ENCODE data around the gene OSTN.
"Not testable (repeated sequence)": the region's sequence is repeated elsewhere in the genome, so short reads cannot be mapped to it uniquely, and the experiment has no call there.

Gene OSTN, protein sequence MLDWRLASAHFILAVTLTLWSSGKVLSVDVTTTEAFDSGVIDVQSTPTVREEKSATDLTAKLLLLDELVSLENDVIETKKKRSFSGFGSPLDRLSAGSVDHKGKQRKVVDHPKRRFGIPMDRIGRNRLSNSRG

DNA sequence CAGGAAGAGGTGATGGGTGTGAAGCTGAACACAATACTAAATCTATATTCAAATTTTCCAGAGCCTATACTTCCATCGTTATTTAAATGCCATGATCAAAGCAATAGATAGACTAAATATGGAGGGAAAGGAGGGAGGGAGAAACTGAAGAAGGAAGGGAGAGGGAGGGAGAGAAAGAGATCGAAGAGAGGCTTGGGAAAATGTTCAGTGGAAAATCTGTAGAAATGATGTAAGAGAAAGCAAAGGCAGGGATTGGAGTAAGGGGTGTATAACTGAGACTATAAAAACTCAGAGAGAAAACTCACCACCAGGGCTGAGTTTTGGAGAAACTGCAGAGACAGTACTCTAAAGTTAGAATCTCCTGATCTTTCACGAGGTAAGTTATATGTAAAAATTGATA lies at the start of gene OSTN:
Gene OSTN (plus strand): TSS at position 310 of the 400 bp plus-strand sequence. CDS start 13,292 bp downstream, outside the sequence.
- DNase-seq (ENCODE audit: low read depth) = no peak
- no peaks in the 10 kb centered on the region for H3K9me3 ChIP-seq (ENCODE audit: control insufficient read depth, low read length)
- no peak within 1 kb of the TSS for H3K9ac ChIP-seq (ENCODE audit: low read length)
- H3K36me3 ChIP-seq (ENCODE audit: control insufficient read depth, insufficient read depth, low read length, severe bottlenecking) = no peaks in the 10 kb centered on the region
- no peaks in the 10 kb centered on the region for H3K4me1 ChIP-seq (ENCODE audit: control insufficient read depth, insufficient read depth, low read length)
- H3K4me3 ChIP-seq (ENCODE audit: low read length) = no peak within 1 kb of the TSS
- no peaks in the 10 kb centered on the region for H3K27me3 ChIP-seq (replicated peaks; ENCODE audit: control insufficient read depth, insufficient read depth, low read length)

DNA sequence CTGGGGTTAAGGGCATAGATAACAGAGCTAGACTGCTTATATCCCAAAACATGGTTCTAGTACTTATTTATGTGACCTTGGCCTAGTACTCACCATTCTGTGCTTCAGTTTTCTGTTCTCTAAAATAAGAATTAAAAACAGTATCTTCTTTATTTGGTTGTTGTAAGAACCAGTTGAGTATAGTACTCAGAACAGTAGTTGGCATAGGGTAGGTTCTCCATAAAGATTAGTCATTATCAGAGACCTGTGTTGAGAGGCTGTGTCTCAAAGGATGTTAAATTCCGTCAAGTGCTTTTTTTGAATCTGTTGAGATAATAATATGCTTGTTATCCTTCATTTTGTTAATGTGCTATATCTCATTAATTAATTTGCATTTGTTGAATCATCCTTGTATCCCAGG lies 47.4 kb upstream of the OSTN start:
- Histone ChIP-seq H3K4me3 (ENCODE audit: low read length) (no peak overlapping the region), H3K9ac (ENCODE audit: low read length) (no peak overlapping the region), H3K9me3 (ENCODE audit: control insufficient read depth, low read length) (peaks cover 32% of the 10 kb centered on the region), H3K4me1 (ENCODE audit: control insufficient read depth, insufficient read depth, low read length) (no peaks in the 10 kb centered on the region), H3K27me3 (replicated peaks; ENCODE audit: control insufficient read depth, insufficient read depth, low read length) (no peaks in the 10 kb centered on the region), H3K36me3 (ENCODE audit: control insufficient read depth, insufficient read depth, low read length, severe bottlenecking) (no peaks in the 10 kb centered on the region)
- no peak for DNase-seq (ENCODE audit: low read depth)

DNA sequence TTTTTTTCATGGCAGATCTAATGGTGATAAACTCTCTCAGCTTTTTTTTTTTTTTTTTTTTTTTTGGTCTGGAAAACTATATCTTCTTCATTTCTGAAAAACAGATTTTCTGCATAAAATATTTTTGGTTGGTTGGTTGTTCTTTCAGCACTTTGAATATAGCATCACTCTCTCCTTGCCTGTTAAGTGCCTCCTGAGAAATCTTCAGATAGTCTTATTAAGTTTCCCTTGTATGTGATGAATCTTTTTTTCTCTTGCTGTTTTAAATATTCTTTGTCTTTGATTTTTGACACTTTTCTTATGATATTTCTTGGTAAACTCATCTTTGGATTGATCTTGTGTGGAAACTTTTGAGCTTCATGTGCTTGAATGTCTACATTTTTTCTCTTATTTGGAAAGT lies 44.2 kb upstream of the OSTN start:
- peaks cover 35% of the 10 kb centered on the region for H3K9me3 ChIP-seq (ENCODE audit: control insufficient read depth, low read length)
- H3K4me3 ChIP-seq (ENCODE audit: low read length) = peak overlapping the region; percentile 39
- H3K27me3 ChIP-seq (replicated peaks; ENCODE audit: control insufficient read depth, insufficient read depth, low read length) = no peaks in the 10 kb centered on the region
- no peak for DNase-seq (ENCODE audit: low read depth)
- no peaks in the 10 kb centered on the region for H3K36me3 ChIP-seq (ENCODE audit: control insufficient read depth, insufficient read depth, low read length, severe bottlenecking)
- H3K9ac ChIP-seq (ENCODE audit: low read length) = no peak overlapping the region
- H3K4me1 ChIP-seq (ENCODE audit: control insufficient read depth, insufficient read depth, low read length) = peaks cover 5% of the 10 kb centered on the region

DNA sequence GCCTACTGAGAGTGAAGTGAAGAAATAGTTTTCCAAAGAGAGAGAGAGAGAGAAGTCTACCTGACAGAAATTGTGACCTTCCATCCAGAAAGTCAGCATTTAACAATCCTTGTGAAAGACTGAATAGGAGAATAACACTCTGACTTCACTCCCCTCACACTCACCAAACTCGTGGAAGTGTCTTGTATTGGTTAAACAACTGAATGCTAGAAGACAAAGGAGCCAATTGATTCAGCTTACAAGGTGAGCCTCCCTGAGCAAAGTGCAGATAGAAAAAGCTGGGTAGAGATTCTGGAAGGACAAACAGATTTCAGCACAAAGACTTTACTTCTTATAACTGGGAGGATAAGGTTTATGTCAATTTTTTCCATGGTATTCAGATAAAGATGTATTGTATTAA lies 40.8 kb upstream of the OSTN start:
- no peaks in the 10 kb centered on the region for H3K36me3 ChIP-seq (ENCODE audit: control insufficient read depth, insufficient read depth, low read length, severe bottlenecking)
- no peak for DNase-seq (ENCODE audit: low read depth)
- H3K9ac ChIP-seq (ENCODE audit: low read length) = no peak overlapping the region
- H3K9me3 ChIP-seq (ENCODE audit: control insufficient read depth, low read length) = peaks cover 33% of the 10 kb centered on the region
- H3K27me3 ChIP-seq (replicated peaks; ENCODE audit: control insufficient read depth, insufficient read depth, low read length) = no peaks in the 10 kb centered on the region
- peaks cover 5% of the 10 kb centered on the region for H3K4me1 ChIP-seq (ENCODE audit: control insufficient read depth, insufficient read depth, low read length)
- no peak overlapping the region for H3K4me3 ChIP-seq (ENCODE audit: low read length)

DNA sequence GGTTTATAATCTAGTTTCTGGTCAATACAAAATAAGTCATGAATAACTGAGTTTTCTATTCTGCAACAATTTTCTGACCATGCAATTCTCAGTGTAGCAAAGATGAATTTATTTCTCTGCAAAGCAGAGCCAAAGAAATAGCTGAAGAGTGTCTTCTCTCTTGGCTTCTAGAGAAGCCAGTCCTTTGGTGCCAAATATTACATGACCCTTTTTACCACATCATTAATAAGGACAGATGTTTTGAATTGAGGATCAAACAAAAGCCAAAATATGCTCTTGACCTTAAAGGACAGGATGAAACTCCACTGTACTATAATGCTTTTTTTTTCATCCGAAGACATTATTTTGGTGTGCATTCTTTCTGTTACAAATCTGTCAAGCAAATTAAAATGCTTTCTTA lies 40.2 kb upstream of the OSTN start:
- no peak overlapping the region for H3K4me3 ChIP-seq (ENCODE audit: low read length)
- H3K4me1 ChIP-seq (ENCODE audit: control insufficient read depth, insufficient read depth, low read length) = peaks cover 5% of the 10 kb centered on the region
- no peaks in the 10 kb centered on the region for H3K36me3 ChIP-seq (ENCODE audit: control insufficient read depth, insufficient read depth, low read length, severe bottlenecking)
- H3K9me3 ChIP-seq (ENCODE audit: control insufficient read depth, low read length) = peaks cover 27% of the 10 kb centered on the region
- no peak overlapping the region for H3K9ac ChIP-seq (ENCODE audit: low read length)
- DNase-seq (ENCODE audit: low read depth) = no peak
- H3K27me3 ChIP-seq (replicated peaks; ENCODE audit: control insufficient read depth, insufficient read depth, low read length) = no peaks in the 10 kb centered on the region

DNA sequence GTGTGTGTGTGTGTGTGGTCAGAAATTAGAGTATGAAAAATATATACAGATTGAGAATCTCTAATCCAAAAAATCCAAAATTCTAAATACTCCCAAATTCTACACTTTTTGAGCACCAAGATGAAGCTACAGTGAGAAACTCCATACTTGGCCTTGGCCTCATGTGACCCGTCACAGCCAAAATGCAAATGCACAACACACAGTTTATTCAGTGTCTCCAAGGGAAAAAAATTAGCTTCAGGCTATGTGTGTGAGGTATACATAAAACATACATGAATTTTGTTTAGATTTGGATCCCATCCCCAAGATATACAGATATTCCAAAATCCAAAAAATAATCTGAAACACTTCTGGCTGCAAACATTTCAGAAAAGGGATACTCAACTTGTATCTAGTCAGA lies 33.2 kb upstream of the OSTN start:
- no peaks in the 10 kb centered on the region for H3K36me3 ChIP-seq (ENCODE audit: control insufficient read depth, insufficient read depth, low read length, severe bottlenecking)
- no peak overlapping the region for H3K4me3 ChIP-seq (ENCODE audit: low read length)

DNA sequence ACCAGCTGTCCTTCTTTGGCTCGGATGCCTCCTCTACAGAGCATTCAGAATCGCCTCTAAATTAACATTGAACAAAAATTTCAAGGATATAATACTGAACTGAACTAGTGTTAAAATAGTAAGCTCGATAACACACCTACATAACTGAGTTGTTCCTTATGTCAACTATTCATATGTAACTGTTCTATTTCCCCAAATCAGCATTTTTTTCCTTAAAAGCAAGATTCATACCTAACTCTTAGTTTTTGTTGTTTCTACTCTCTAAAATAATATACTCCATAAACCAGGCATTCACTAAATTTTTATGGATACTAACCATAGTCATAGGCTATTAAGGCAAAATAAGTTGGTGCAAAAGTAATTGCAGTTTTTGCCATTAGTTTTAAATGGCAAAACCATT lies 32.7 kb upstream of the OSTN start:
- Histone ChIP-seq H3K4me3 (ENCODE audit: low read length) (no peak overlapping the region), H3K36me3 (ENCODE audit: control insufficient read depth, insufficient read depth, low read length, severe bottlenecking) (no peaks in the 10 kb centered on the region), H3K9me3 (ENCODE audit: control insufficient read depth, low read length) (no peaks in the 10 kb centered on the region), H3K27me3 (replicated peaks; ENCODE audit: control insufficient read depth, insufficient read depth, low read length) (no peaks in the 10 kb centered on the region), H3K4me1 (ENCODE audit: control insufficient read depth, insufficient read depth, low read length) (no peaks in the 10 kb centered on the region), H3K9ac (ENCODE audit: low read length) (no peak overlapping the region)
- no peak for DNase-seq (ENCODE audit: low read depth)

More for the DNA sequence above, 33.2 kb upstream of the OSTN start:
- Histone ChIP-seq H3K9ac (ENCODE audit: low read length) (no peak overlapping the region), H3K4me1 (ENCODE audit: control insufficient read depth, insufficient read depth, low read length) (no peaks in the 10 kb centered on the region), H3K9me3 (ENCODE audit: control insufficient read depth, low read length) (no peaks in the 10 kb centered on the region), H3K27me3 (replicated peaks; ENCODE audit: control insufficient read depth, insufficient read depth, low read length) (no peaks in the 10 kb centered on the region)
- no peak for DNase-seq (ENCODE audit: low read depth)

DNA sequence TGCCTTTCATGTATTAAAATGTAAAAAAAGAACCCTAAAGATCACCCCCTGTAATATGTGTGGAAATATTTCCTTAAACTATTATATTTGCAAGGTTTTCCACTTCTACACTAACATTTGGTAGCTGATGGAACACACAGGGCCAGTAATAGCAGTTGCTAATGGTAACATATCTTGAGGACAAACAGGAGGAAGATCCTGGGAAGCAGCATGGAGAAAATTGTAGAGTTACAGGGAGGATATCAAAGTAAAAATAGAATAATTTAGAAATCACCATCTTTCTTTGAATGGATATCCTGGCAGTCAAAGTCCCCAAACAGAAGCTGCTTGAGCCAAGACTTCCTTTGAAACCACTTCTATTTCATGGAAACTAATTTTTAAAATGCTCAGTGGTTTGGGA lies 29.5 kb upstream of the OSTN start:
- Histone ChIP-seq H3K4me3 (ENCODE audit: low read length) (no peak overlapping the region), H3K4me1 (ENCODE audit: control insufficient read depth, insufficient read depth, low read length) (no peaks in the 10 kb centered on the region), H3K36me3 (ENCODE audit: control insufficient read depth, insufficient read depth, low read length, severe bottlenecking) (no peaks in the 10 kb centered on the region), H3K9ac (ENCODE audit: low read length) (no peak overlapping the region), H3K27me3 (replicated peaks; ENCODE audit: control insufficient read depth, insufficient read depth, low read length) (no peaks in the 10 kb centered on the region), H3K9me3 (ENCODE audit: control insufficient read depth, low read length) (no peaks in the 10 kb centered on the region)
- no peak for DNase-seq (ENCODE audit: low read depth)

DNA sequence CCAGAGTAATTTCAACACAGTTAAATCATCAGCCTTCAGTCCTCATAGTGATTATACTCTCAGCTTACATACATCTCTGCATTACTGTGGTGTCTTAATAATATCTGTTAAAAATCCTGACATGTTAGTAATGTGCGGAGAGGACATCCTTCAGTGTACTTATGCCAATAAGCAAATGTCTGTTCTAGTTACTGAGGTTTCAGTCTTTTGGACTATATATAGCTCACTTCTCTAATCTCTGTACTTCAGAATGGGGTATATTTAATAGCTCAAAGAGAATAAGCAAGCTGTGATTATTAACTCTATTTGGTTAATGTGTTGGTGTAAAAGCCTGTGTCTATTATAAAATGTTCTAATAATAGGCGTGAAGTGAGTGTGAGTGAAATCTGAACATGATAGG lies 28.9 kb upstream of the OSTN start:
- Histone ChIP-seq H3K4me1 (ENCODE audit: control insufficient read depth, insufficient read depth, low read length) (no peaks in the 10 kb centered on the region), H3K36me3 (ENCODE audit: control insufficient read depth, insufficient read depth, low read length, severe bottlenecking) (no peaks in the 10 kb centered on the region), H3K9me3 (ENCODE audit: control insufficient read depth, low read length) (no peaks in the 10 kb centered on the region), H3K9ac (ENCODE audit: low read length) (no peak overlapping the region), H3K27me3 (replicated peaks; ENCODE audit: control insufficient read depth, insufficient read depth, low read length) (no peaks in the 10 kb centered on the region), H3K4me3 (ENCODE audit: low read length) (no peak overlapping the region)
- no peak for DNase-seq (ENCODE audit: low read depth)

DNA sequence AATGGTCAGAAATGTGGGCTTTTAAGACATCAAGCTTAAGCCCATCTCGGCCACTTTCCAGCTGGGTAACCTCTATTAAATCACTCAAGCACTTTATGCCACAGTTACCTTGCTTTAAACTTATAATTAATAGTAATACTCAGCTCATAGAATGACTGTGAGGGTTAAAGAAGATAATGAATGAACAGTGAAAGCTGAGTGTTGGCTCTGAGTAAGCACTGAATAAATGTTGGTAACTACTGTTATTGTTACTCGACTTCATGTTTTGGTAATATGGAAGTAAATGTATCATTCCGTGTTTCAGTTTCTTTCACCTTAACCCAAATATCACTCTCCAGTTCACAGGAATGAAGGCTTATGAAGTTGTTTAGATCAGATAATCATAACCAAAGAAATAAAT lies 23.9 kb upstream of the OSTN start:
- H3K9ac ChIP-seq (ENCODE audit: low read length) = no peak overlapping the region
- no peaks in the 10 kb centered on the region for H3K36me3 ChIP-seq (ENCODE audit: control insufficient read depth, insufficient read depth, low read length, severe bottlenecking)
- no peaks in the 10 kb centered on the region for H3K27me3 ChIP-seq (replicated peaks; ENCODE audit: control insufficient read depth, insufficient read depth, low read length)
- H3K4me1 ChIP-seq (ENCODE audit: control insufficient read depth, insufficient read depth, low read length) = no peaks in the 10 kb centered on the region
- H3K9me3 ChIP-seq (ENCODE audit: control insufficient read depth, low read length) = no peaks in the 10 kb centered on the region
- no peak overlapping the region for H3K4me3 ChIP-seq (ENCODE audit: low read length)
- no peak for DNase-seq (ENCODE audit: low read depth)

DNA sequence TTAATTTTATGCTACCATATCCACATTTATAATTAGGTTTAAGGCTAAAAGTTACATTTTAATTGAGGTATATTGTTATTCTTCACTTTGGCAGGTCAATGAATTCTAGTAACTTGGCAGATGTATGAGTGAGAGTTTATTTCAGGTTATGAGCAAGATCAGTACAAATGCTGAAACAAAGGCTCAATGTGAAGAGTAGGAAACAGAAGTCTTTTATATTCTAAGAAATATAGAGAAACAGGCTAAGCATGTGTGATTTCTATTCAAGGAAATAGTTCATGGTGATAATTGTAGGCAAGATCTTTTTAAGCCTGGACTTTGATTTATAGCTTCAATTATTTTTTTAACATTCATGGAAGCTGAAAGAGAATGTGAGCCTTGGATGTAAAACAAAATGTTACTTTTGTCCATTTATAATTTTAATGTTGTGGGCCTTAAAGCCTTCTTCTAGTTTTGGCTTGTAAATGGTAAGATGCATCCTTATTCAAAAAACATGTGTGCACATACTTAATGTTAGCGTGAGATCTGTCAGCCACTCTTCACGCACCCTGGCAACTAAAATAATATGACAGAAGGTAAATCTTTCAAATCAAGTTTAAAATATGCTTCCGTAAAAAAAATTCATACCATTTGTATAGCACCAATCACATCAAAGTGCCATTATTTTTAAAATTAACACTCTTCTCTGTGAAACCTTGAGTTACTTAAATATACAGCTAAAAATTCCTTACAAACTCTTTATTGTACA lies 22.8 kb upstream of the OSTN start:
- H3K4me1 ChIP-seq (ENCODE audit: control insufficient read depth, insufficient read depth, low read length) = no peaks in the 10 kb centered on the region
- no peaks in the 10 kb centered on the region for H3K36me3 ChIP-seq (ENCODE audit: control insufficient read depth, insufficient read depth, low read length, severe bottlenecking)

DNA sequence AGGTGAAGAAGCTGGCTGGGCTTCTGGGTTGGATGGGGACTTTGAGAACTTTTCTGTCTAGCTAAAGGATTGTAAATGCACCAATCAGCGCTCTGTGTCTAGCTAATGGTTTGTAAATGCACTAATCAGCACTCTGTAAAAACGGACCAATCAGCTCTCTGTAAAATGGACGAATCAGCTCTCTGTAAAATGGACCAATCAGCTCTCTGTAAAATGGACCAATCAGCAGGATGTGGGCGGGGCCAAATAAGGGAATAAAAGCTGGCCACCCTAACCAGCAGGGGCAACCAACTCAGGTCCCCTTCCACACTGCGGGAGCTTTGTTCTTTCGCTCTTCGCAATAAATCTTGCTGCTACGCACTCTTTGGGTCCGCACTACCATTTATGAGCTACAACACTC lies 13.7 kb upstream of the OSTN start:
- not testable (repeated sequence) for DNase-seq (ENCODE audit: low read depth); H3K4me3 ChIP-seq (ENCODE audit: low read length); H3K9ac ChIP-seq (ENCODE audit: low read length); H3K36me3 ChIP-seq (ENCODE audit: control insufficient read depth, insufficient read depth, low read length, severe bottlenecking); H3K9me3 ChIP-seq (ENCODE audit: control insufficient read depth, low read length); H3K4me1 ChIP-seq (ENCODE audit: control insufficient read depth, insufficient read depth, low read length); H3K27me3 ChIP-seq (replicated peaks; ENCODE audit: control insufficient read depth, insufficient read depth, low read length)

More for the DNA sequence above, 22.8 kb upstream of the OSTN start:
- Histone ChIP-seq H3K9ac (ENCODE audit: low read length) (no peak overlapping the region), H3K4me3 (ENCODE audit: low read length) (no peak overlapping the region), H3K27me3 (replicated peaks; ENCODE audit: control insufficient read depth, insufficient read depth, low read length) (no peaks in the 10 kb centered on the region), H3K9me3 (ENCODE audit: control insufficient read depth, low read length) (no peaks in the 10 kb centered on the region)
- DNase-seq (ENCODE audit: low read depth) = no peak
